GM12878 (cell line): Measurements from ENCODE around the gene ARHGAP12. TPM values are rescaled to one million over a fixed set of nuclear protein-coding genes. Genes with fewer than 3 reads are reported as not detected.
"Not testable (repeated sequence)": the region's sequence is repeated elsewhere in the genome, so short reads cannot be mapped to it uniquely, and the experiment has no call there.

Source experiments
- ATAC-seq: fragments of 200-7000 bp; cut with Tn5 transposase; 3 replicates; pipeline ENCODE4 v1.9.1; 2020; ENCODE audit warnings: mild to moderate bottlenecking, moderate library complexity
- BruUV-seq: library from RNA; stranded (reverse); fragments of 400-500 nt; replicated peaks from 2 replicates; lab custom pipeline; 2021; lab: Mats Ljungman, UMichigan
- CTCF ChIA-PET: fragments of 300-600 bp; sonication (Branson Sonifier 250); formaldehyde crosslinking; extraction: SDS; loops from one replicate; lab custom pipeline; 2021; ENCODE audit warnings: inconsistent platforms; lab: Yijun Ruan, JAX
- POLR2A ChIA-PET: fragments of 350-600 bp; formaldehyde crosslinking; extraction: SDS; loops from one replicate; lab custom pipeline; 2021; ENCODE audit warnings: inconsistent platforms; lab: Charles Lee
- RAD21 ChIA-PET: fragments of 300-600 bp; sonication (Branson Sonifier 250); formaldehyde crosslinking; loops from one replicate; lab custom pipeline; 2023; ENCODE audit warnings: antibody characterized with exemption; ENCODE audit not compliant: unreplicated experiment; lab: Charles Lee
- SMC1A ChIA-PET: fragments of 300-600 bp; sonication (Branson Sonifier 250); formaldehyde crosslinking; loops from one replicate; lab custom pipeline; 2023; ENCODE audit not compliant: unreplicated experiment, uncharacterized antibody; lab: Charles Lee
- DNase-seq: peaks from one replicate; pipeline ENCODE4 v3.0.0-alpha.2; 2011; ENCODE audit warnings: low read depth, low spot score
- FAIRE-seq: peaks from 3 replicates; lab custom pipeline; 2011; peaks lifted over from hg19 to GRCh38; lab: Jason Lieb, UNC
- H2AFZ ChIP-seq: 2 replicates; pipeline ENCODE4 v1.6.0; 2011; ENCODE audit warnings: low read depth, low read length, control low read depth; ENCODE audit not compliant: control insufficient read depth
- H3K27ac ChIP-seq: 2 replicates; pipeline ENCODE4 v1.5.1; 2011; ENCODE audit warnings: control low read depth; ENCODE audit not compliant: control insufficient read depth, insufficient read depth
- H3K27me3 ChIP-seq, 2 experiments: replicated peaks in 1 of 2; 2 replicates each; pipeline versions ENCODE4 v1.6.0 to v1.6.1; 2011; ENCODE audit warnings: low read length in 1 of 2; ENCODE audit not compliant: control insufficient read depth in 2 of 2, insufficient read depth in 2 of 2
- H3K36me3 ChIP-seq, 2 experiments: 2 replicates each; pipeline ENCODE4 v1.5.1; 2011; ENCODE audit warnings: low read length in 1 of 2; ENCODE audit not compliant: control insufficient read depth in 2 of 2, insufficient read depth in 2 of 2
- H3K4me1 ChIP-seq: 2 replicates; pipeline ENCODE4 v1.6.1; 2011; ENCODE audit warnings: mild to moderate bottlenecking, low read length, moderate library complexity, mixed read lengths; ENCODE audit not compliant: control insufficient read depth, insufficient read depth
- H3K4me2 ChIP-seq: 2 replicates; pipeline ENCODE4 v1.6.0; 2011; ENCODE audit warnings: control low read depth; ENCODE audit not compliant: control insufficient read depth, insufficient read depth
- H3K4me3 ChIP-seq: fragments of 200-600 bp; sonication (generic); 2 replicates; pipeline ENCODE4 v1.5.1; 2016
- H3K79me2 ChIP-seq: 2 replicates; pipeline ENCODE4 v1.6.0; 2011; ENCODE audit warnings: low read length; ENCODE audit not compliant: control insufficient read depth, insufficient read depth
- H3K9ac ChIP-seq: 2 replicates; pipeline ENCODE4 v1.8.0; 2011; ENCODE audit warnings: low read length, control low read depth, mixed read lengths; ENCODE audit not compliant: control insufficient read depth, insufficient read depth
- H3K9me3 ChIP-seq: replicated peaks from 3 replicates; pipeline ENCODE4 v1.5.1; 2011; ENCODE audit warnings: mild to moderate bottlenecking, low read length; ENCODE audit not compliant: control insufficient read depth, insufficient read depth
- H4K20me1 ChIP-seq: 2 replicates; pipeline ENCODE4 v1.6.0; 2011; ENCODE audit not compliant: control insufficient read depth, insufficient read depth
- CHD1 ChIP-seq: IDR thresholded peaks from 2 replicates; pipeline ENCODE4 v1.6.1; 2012; ENCODE audit warnings: low read depth, low read length, improper control_type of control experiment
- CUX1 ChIP-seq: IDR thresholded peaks from 2 replicates; pipeline ENCODE4 v1.6.1; 2012; ENCODE audit warnings: improper control_type of control experiment, low read depth, low read length; ENCODE audit not compliant: insufficient replicate concordance
- E4F1 ChIP-seq: fragments of 450-650 bp; IDR thresholded peaks from 2 replicates; pipeline ENCODE4 v1.6.1; 2018; ENCODE audit warnings: borderline replicate concordance, mild to moderate bottlenecking; ENCODE audit not compliant: partially characterized antibody
- EP300 ChIP-seq, 2 experiments: fragments of 150-350 bp in 1 of 2; IDR thresholded peaks; 2 replicates each; pipeline ENCODE4 v1.6.1; 2011 to 2012; ENCODE audit warnings: low read depth in 2 of 2, low read length in 2 of 2, borderline replicate concordance in 1 of 2, improper control_type of control experiment in 1 of 2, inconsistent platforms in 1 of 2; ENCODE audit not compliant: control insufficient read depth in 1 of 2
- SIN3A ChIP-seq: IDR thresholded peaks from 2 replicates; pipeline ENCODE4 v1.6.1; 2012; ENCODE audit warnings: low read depth, low read length, improper control_type of control experiment
- WGBS: methylation state at CpG from one replicate; pipeline ENCODE4 v1.1.6; 2016; ENCODE audit warnings: low lambda C conversion rate; ENCODE audit not compliant: insufficient replicate concordance, insufficient coverage; ENCODE audit errors: missing lambda C conversion rate; 5-methylcytosine and 5-hydroxymethylcytosine counted together
- in situ Hi-C: fragments of 300-500 bp; cut with MboI; formaldehyde crosslinking; loops from 9 replicates; pipeline ENCODE4 v1.14.3; 2018; ENCODE audit warnings: mixed read lengths
- intact Hi-C: fragments of 100-400 bp; cut with micrococcal nuclease; formaldehyde crosslinking; loops from one replicate; pipeline ENCODE4 v1.14.2; 2022; ENCODE audit not compliant: unreplicated experiment
- polyA plus RNA-seq, 11 experiments: library from polyadenylated mRNA; depleted of rRNA in 4 of 11; unstranded in 6 of 11; stranded (reverse) in 5 of 11; fragments of >200 nt; fragmentation: Nextera tagmentation in 4 of 11; fragmentation: Illumina TruSeq in 1 of 11; extraction: Ambion mirVana in 4 of 11; extraction: Trizol in 1 of 11; gene quantifications; 1 replicate in 1 of 11; 2 replicates in 10 of 11; pipeline versions ENCODE4 v1.2.1 to v1.2.3, GENCODE V29; 2011 to 2016; ENCODE audit warnings: inconsistent platforms in 2 of 11, missing spikeins in 2 of 11, low read depth in 1 of 11
- total RNA-seq, 4 experiments: library from RNA; depleted of rRNA in 3 of 4; stranded (reverse); fragments of >200 nt in 3 of 4; fragmentation: Illumina TruSeq in 1 of 4; extraction: Trizol in 1 of 4; gene quantifications; 2 replicates each; pipeline versions ENCODE4 v1.2.1 to v1.2.3, GENCODE V29; 2013 to 2021

The ARHGAP12 gene
- total and polyA plus RNA-seq, 10 of the 15 experiments (the other 5 are each of a cell fraction or from before 2014, with no cell fraction given) = 5.4 to 15.6 (median 8.5) TPM

GRCh38 chr10:31768935-31769334 lies 159.7 kb downstream of the ARHGAP12 start:
- H3K4me2 ChIP-seq, H3K9me3 ChIP-seq, FAIRE-seq, H3K4me3 ChIP-seq, H3K4me1 ChIP-seq, H3K79me2 ChIP-seq, ATAC-seq, H3K9ac ChIP-seq, DNase-seq, H3K36me3 ChIP-seq, H3K27me3 ChIP-seq, H4K20me1 ChIP-seq, BruUV-seq, in situ Hi-C loops, intact Hi-C loops, POLR2A ChIA-PET, H3K27ac ChIP-seq, H2AFZ ChIP-seq: not testable (repeated sequence)
- 79% methylated on average over 7 of the region's 7 CpGs for whole genome bisulfite sequencing
- CTCF ChIA-PET = interaction anchor here (0.6 to 3.5 kb wide), 12 partner anchors 7 to 1071 kb away, joined by 3 to 24 read pairs (median 4); no protein-coding TSS in a partner anchor
- SMC1A ChIA-PET = interaction anchor here (1.1 to 2.5 kb wide), 7 partner anchors 17 to 1017 kb away, joined by 3 to 13 read pairs (median 4); no protein-coding TSS in a partner anchor
- RAD21 ChIA-PET = interaction anchor here (0.8 to 2.0 kb wide), 3 partner anchors 62 to 1032 kb away, joined by 4 to 7 read pairs (median 4); no protein-coding TSS in a partner anchor

GRCh38 chr10:31768467-31768866 lies 160.2 kb downstream of the ARHGAP12 start:
- in situ Hi-C loops (no loop called here), intact Hi-C loops (no loop called here)
- BruUV-seq = no TSS peak
- Histone ChIP-seq H3K79me2 (no peaks in the 10 kb centered on the region), H3K4me1 (no peaks in the 10 kb centered on the region), H3K36me3 (no peaks in the 10 kb centered on the region), H3K4me3 (no peak overlapping the region), H3K27me3 (no peaks in the 10 kb centered on the region), H2AFZ (no peak overlapping the region), H3K9ac (no peak overlapping the region), H3K4me2 (no peak overlapping the region), H4K20me1 (no peaks in the 10 kb centered on the region), H3K27ac (no peak overlapping the region), H3K9me3 (no peaks in the 10 kb centered on the region; the same call in 2 of the 3 replicates)
- CTCF ChIA-PET = interaction anchor here (0.6 to 3.5 kb wide), 12 partner anchors 7 to 1081 kb away, joined by 3 to 24 read pairs (median 4); no protein-coding TSS in a partner anchor
- POLR2A ChIA-PET = no interaction called here
- SMC1A ChIA-PET = interaction anchor here (0.9 to 1.6 kb wide), 4 partner anchors 17 to 441 kb away, joined by 3 to 4 read pairs (median 4); no protein-coding TSS in a partner anchor
- RAD21 ChIA-PET = interaction anchor here (1.4 to 2.0 kb wide), 3 partner anchors 59 to 985 kb away, joined by 4 to 7 read pairs (median 4); no protein-coding TSS in a partner anchor
- DNase-seq = no peak
- no peak for FAIRE-seq
- ATAC-seq = no peak
- WGBS = 100% methylated on average over 1 of the region's 1 CpG
- no peak for TF ChIP-seq SIN3A
- TF ChIP-seq CUX1 = no peak
- no peak for TF ChIP-seq CHD1
- TF ChIP-seq EP300 (IDR thresholded peaks at IDR 0.05; ENCODE audit: borderline replicate concordance in 1 of 2, control insufficient read depth in 1 of 2, low read depth in 2 of 2, low read length in 2 of 2) = no peak
- TF ChIP-seq E4F1 = no peak
